ENCODE data around the gene ATAT1.

DNA sequence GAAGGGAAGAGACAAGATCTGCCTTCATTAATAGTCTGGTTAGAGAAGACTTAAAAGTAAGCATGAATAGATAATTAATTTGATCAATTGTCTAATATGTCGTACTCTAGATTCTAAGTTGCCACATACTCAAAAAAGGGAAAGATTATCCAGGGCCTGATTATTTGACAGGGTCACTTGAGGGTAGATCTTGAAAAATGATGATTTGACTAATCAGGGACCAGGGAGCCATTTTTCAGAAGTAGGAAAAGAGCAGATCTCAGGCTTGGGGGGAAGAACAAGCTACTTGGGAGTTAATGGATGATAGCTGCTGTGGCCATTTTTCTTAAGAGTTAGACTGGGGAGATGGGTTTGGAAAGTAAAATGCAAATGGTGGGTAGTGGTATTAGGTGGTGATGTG is 34.4 kb upstream of the ATAT1 start:
- TF ChIP-seq, protein P1, sequence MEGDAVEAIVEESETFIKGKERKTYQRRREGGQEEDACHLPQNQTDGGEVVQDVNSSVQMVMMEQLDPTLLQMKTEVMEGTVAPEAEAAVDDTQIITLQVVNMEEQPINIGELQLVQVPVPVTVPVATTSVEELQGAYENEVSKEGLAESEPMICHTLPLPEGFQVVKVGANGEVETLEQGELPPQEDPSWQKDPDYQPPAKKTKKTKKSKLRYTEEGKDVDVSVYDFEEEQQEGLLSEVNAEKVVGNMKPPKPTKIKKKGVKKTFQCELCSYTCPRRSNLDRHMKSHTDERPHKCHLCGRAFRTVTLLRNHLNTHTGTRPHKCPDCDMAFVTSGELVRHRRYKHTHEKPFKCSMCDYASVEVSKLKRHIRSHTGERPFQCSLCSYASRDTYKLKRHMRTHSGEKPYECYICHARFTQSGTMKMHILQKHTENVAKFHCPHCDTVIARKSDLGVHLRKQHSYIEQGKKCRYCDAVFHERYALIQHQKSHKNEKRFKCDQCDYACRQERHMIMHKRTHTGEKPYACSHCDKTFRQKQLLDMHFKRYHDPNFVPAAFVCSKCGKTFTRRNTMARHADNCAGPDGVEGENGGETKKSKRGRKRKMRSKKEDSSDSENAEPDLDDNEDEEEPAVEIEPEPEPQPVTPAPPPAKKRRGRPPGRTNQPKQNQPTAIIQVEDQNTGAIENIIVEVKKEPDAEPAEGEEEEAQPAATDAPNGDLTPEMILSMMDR (IDR thresholded peaks at IDR 0.05), result no peak
- no peak for TF ChIP-seq POLR2A (IDR thresholded peaks at IDR 0.05)

All from adrenal gland (tissue), 5 donors.